Right lobe of liver (tissue), 6 donors: ENCODE measurements around the gene ADPRS. TPM values are rescaled to one million over a fixed set of nuclear protein-coding genes. Genes with fewer than 3 reads are reported as not detected.

Experiments
- ATAC-seq, 4 donors: fragments of 200-7000 bp; cut with Tn5 transposase; one replicate each; pipeline ENCODE4 v1.9.1; 2020; ENCODE audit warnings: mild to moderate bottlenecking in 4 of 4, moderate library complexity in 4 of 4
- DNase-seq, 3 donors: peaks; one replicate each; pipeline ENCODE4 v3.0.0-alpha.2; 2020
- H3K27ac ChIP-seq, 3 donors: fragments of 200-600 bp; one replicate each; pipeline ENCODE4 v1.8.0; 2022
- H3K27me3 ChIP-seq, 2 donors: fragments of 200-600 bp; one replicate each; pipeline ENCODE4 v1.8.0; 2022
- H3K36me3 ChIP-seq, 4 donors: fragments of 200-600 bp; sonication (generic) in 1 of 4; one replicate each; pipeline versions ENCODE4 v1.5.1 to v1.8.0; 2017 to 2022; ENCODE audit warnings: control low read depth in 1 of 4
- H3K4me1 ChIP-seq, 4 donors: fragments of 200-600 bp; sonication (generic) in 1 of 4; one replicate each; pipeline versions ENCODE4 v1.5.1 to v1.8.0; 2017 to 2022; ENCODE audit warnings: control low read depth in 1 of 4
- H3K4me3 ChIP-seq, 3 donors: fragments of 200-600 bp; one replicate each; pipeline ENCODE4 v1.8.0; 2022
- H3K9me3 ChIP-seq, 4 donors: fragments of 200-600 bp; sonication (generic) in 1 of 4; one replicate each; pipeline versions ENCODE4 v1.5.1 to v1.8.0; 2017 to 2022; ENCODE audit warnings: control low read depth in 1 of 4
- CTCF ChIP-seq, 4 donors: fragments of 200-600 bp in 3 of 4; fragments of 450-650 bp in 1 of 4; IDR thresholded peaks; one replicate each; pipeline versions ENCODE4 v1.5.1 to v1.8.0; 2016 to 2022; ENCODE audit warnings: antibody characterized with exemption in 4 of 4, mild to moderate bottlenecking in 2 of 4
- POLR2A ChIP-seq: fragments of 450-650 bp; IDR thresholded peaks from one replicate; pipeline ENCODE4 v1.6.1; 2017; ENCODE audit warnings: antibody characterized with exemption, mild to moderate bottlenecking
- WGBS: methylation state at CpG from one replicate; pipeline ENCODE4 v1.1.6; 2018; ENCODE audit warnings: low coverage, low lambda C conversion rate; ENCODE audit not compliant: insufficient coverage; ENCODE audit errors: missing lambda C conversion rate; 5-methylcytosine and 5-hydroxymethylcytosine counted together
- intact Hi-C, 2 donors: fragments of 100-400 bp; cut with DNase I; formaldehyde crosslinking; loops; one replicate each; pipeline versions ENCODE4 v1.11.2 to v1.14.1; 2022
- total RNA-seq, 6 experiments: library from RNA; depleted of rRNA in 2 of 6; stranded (reverse); fragments of >200 nt in 2 of 6; fragmentation: NEBNext Ultra II Directional in 3 of 6; extraction: Animal tissue kit (Norgen Biotek cat#: 25700) in 3 of 6; gene quantifications; one replicate each; pipeline versions ENCODE4 v1.1.0 to v1.2.4, GENCODE V29; 2016 to 2023
- donor health status: DM: no; HTN: yes; CAD: no.
- donor health status: DM: no; HTN: no; CAD: no.
- donor health status: DM: no; HTN: no; CAD: no.
- donor health status: DM: no; HTN: yes; CAD: no.
- donor health status: DM: no; HTN: yes; CAD: no.

ADPRS gene
- total RNA-seq, 6 experiments from 2014 or later: 9.1 to 30.7 (median 14.9) TPM

GRCh38 chr1:36085686-36086526 lies 2.8 kb upstream of the ADPRS start:
- H3K4me1 ChIP-seq: peaks cover 0 to 13% (median 0%) of the 10 kb centered on the region in 4 donors
- no peak overlapping the region for H3K4me3 ChIP-seq
- no peaks in the 10 kb centered on the region for H3K9me3 ChIP-seq
- intact Hi-C loops: loop anchor here in 1 of 2 donors (5.0 kb wide), 1 partner anchor 204 kb away; the partner anchor contains the start of gene AGO1
- no peaks in the 10 kb centered on the region for H3K36me3 ChIP-seq
- DNase-seq (no peak), ATAC-seq (no peak)
- H3K27me3 ChIP-seq: no peaks in the 10 kb centered on the region
- TF ChIP-seq POLR2A (no peak), CTCF (IDR thresholded peaks at IDR 0.05) (no peak)
- WGBS: 91% methylated on average over 11 of the region's 29 CpGs
- H3K27ac ChIP-seq: no peak overlapping the region

DNA sequence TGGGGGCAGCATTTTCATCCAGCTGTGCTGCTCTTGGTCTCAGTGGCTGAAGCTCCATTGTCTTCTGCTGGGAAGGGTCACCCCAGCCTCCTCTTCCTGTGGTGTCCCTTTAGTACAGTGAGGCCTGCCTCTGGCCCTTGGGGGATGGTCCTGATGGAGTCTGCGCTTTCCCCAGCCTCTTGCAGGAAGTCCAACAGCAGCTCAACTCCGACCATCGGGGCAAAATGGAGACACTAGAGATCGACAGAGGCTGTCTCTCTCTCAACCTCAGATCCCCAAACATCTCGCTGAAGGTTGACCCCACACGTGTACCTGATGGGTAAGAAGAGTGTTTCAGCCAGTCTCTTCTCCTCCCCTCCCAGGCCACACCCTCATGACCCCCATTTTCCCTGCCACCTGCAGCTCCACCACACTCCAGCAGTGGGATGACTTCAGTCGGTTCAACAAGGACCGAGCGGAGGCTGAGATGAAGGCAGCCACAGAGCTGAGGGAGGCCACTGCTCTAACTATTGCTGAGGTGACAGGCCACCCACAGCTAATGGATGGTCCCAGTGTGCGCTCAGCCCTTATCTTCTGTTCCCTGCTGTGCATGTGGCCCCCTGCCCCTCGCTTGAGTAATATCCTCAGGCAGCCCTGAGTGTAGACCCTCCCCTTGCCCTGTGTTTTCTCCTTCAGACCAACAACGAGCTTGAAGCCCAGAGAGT lies 2.0 kb upstream of the ADPRS start:
- H3K36me3 ChIP-seq: peaks cover 0 to 6% (median 0%) of the 10 kb centered on the region in 4 donors
- peaks cover 0 to 13% (median 0%) of the 10 kb centered on the region in 4 donors for H3K4me1 ChIP-seq
- no peak for ATAC-seq
- no peak for DNase-seq
- H3K27me3 ChIP-seq: no peaks in the 10 kb centered on the region
- H3K4me3 ChIP-seq: no peak overlapping the region
- H3K27ac ChIP-seq: no peak overlapping the region
- H3K9me3 ChIP-seq: no peaks in the 10 kb centered on the region
- intact Hi-C loops: loop anchor here in 1 of 2 donors (5.0 kb wide), 1 partner anchor 204 kb away; the partner anchor contains the start of gene AGO1
- TF ChIP-seq POLR2A (no peak), CTCF (IDR thresholded peaks at IDR 0.05) (no peak)
- 82% methylated on average over 4 of the region's 12 CpGs for WGBS

DNA sequence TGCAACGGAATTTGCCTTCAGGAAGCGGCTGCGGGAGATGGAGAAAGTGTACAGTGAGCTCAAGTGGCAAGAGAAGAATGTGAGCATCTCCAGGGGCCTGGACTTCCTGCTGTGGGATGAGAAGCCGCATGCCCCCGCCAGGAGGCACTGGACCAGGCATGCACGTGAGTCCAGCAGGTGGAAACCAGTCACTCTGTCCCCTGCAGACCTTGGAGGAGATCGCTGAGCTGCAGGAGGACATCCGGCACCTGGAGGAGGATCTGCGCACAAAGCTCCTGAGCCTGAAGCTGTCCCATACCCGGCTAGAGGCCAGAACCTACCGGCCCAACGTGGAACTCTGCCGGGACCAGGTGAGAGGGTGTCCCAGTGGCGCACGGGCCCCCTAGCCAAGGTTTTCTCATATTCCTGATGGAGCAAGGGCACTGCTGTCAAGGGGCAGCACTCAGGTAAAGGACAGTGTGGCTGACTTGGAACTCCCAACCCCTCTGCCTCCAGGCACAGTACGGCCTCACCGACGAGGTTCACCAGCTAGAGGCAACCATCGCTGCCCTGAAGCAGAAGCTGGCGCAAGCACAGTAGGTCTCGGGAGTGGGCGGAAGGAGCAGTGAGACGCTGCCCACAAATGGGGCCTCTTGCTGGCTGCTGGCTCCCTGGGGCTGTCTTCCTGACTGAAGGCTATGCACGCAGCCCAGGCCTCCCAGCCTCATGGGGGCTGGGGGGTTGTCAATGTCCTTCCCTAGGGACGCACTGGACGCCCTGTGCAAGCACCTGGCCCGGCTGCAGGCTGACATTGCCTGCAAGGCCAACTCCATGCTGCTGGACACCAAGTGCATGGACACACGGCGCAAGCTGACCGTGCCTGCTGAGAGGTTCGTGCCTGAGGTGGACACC lies 1.2 kb upstream of the ADPRS start:
- no peak overlapping the region for H3K4me3 ChIP-seq
- H3K27me3 ChIP-seq: no peaks in the 10 kb centered on the region
- no peak overlapping the region for H3K27ac ChIP-seq
- H3K4me1 ChIP-seq: peaks cover 0 to 13% (median 0%) of the 10 kb centered on the region in 4 donors
- ATAC-seq (no peak), DNase-seq (peak in 2 of 3 donors; percentile 26 to 46)
- peaks cover 0 to 14% (median 0%) of the 10 kb centered on the region in 4 donors for H3K36me3 ChIP-seq
- intact Hi-C loops: loop anchor here in 1 of 2 donors (5.0 kb wide), 1 partner anchor 205 kb away; the partner anchor contains the start of gene AGO1
- no peak for TF ChIP-seq POLR2A
- H3K9me3 ChIP-seq: no peaks in the 10 kb centered on the region
- 85% methylated on average over 4 of the region's 31 CpGs for WGBS

- TF ChIP-seq CTCF (IDR thresholded peaks at IDR 0.05) (no peak), POLR2A (no peak)
- DNase-seq (no peak), ATAC-seq (peak in 2 of 4 donors; percentile 3)
- peak overlapping the region; percentile 84 to 94 (median 87) for H3K4me3 ChIP-seq
- no peaks in the 10 kb centered on the region for H3K27me3 ChIP-seq
- intact Hi-C loops: loop anchor here in 1 of 2 donors (5.0 kb wide), 1 partner anchor 206 kb away; the partner anchor contains the start of gene AGO1
- peak overlapping the region; percentile 69 to 81 (median 79) for H3K27ac ChIP-seq
- no peaks in the 10 kb centered on the region for H3K9me3 ChIP-seq
- WGBS: no CpG with 5 or more reads among the region's 8 CpGs
- H3K4me1 ChIP-seq: peaks cover 0 to 13% (median 0%) of the 10 kb centered on the region in 4 donors
- peaks cover 0 to 22% (median 3%) of the 10 kb centered on the region in 4 donors for H3K36me3 ChIP-seq
Observed at GRCh38 chr1:36088265-36088576, 471 bp upstream of the ADPRS start.
